ENCODE measurements around the gene AP2A2. TPM values are rescaled to one million over a fixed set of nuclear protein-coding genes. Genes with fewer than 3 reads are reported as not detected.

AP2A2 gene
- total RNA-seq, 1 experiment from 2014 or later: 55.5 TPM

- CTCF ChIA-PET: no interaction called here
- RAD21 ChIA-PET (ENCODE audit: low non-redundant PET in 1 of 2, low total read pairs in 2 of 2, uncharacterized antibody in 2 of 2, unreplicated experiment in 2 of 2): no interaction called here
- no peak overlapping the region for H3K4me3 ChIP-seq (replicated peaks in 1 of 2; ENCODE audit: low read depth in 1 of 2, low read length in 2 of 2)
- no peak overlapping the region for H2AFZ ChIP-seq (ENCODE audit: low read depth, low read length, poor library complexity, severe bottlenecking)
- H3K79me2 ChIP-seq (ENCODE audit: insufficient read depth, low read length): no peaks in the 10 kb centered on the region
- no peaks in the 10 kb centered on the region; a peak in 1 of 4 replicates for H3K9me3 ChIP-seq (ENCODE audit: control insufficient read depth in 1 of 2, insufficient read depth in 1 of 2, low read depth in 1 of 2, low read length in 2 of 2)
- H3K4me2 ChIP-seq (ENCODE audit: low read length): no peak overlapping the region
- POLR2A ChIA-PET: no interaction called here
- no peaks in the 10 kb centered on the region for H4K20me1 ChIP-seq (ENCODE audit: insufficient read depth)
- H3K36me3 ChIP-seq (ENCODE audit: control insufficient read depth in 1 of 2, insufficient read depth in 2 of 2, low read length in 2 of 2): no peaks in the 10 kb centered on the region
- no peaks in the 10 kb centered on the region for H3K27me3 ChIP-seq (ENCODE audit: insufficient read depth, low read length)
- H3K4me1 ChIP-seq (ENCODE audit: control insufficient read depth in 1 of 2, insufficient read depth in 2 of 2, low read length in 2 of 2): no peaks in the 10 kb centered on the region
- DNase-seq (ENCODE audit: low read depth, low spot score): no peak
- H3K9ac ChIP-seq (ENCODE audit: low read length): no peak overlapping the region
- intact Hi-C loops (cut with micrococcal nuclease): no loop called here
- no TSS peak for BruUV-seq (replicated peaks)
- no peak for TF ChIP-seq POLR2AphosphoS5 (IDR thresholded peaks at IDR 0.05; ENCODE audit: low read depth, low read length)
- no peak for TF ChIP-seq ZNF274 (IDR thresholded peaks at IDR 0.05; ENCODE audit: low read depth, low read length)
- TF ChIP-seq, protein P1, sequence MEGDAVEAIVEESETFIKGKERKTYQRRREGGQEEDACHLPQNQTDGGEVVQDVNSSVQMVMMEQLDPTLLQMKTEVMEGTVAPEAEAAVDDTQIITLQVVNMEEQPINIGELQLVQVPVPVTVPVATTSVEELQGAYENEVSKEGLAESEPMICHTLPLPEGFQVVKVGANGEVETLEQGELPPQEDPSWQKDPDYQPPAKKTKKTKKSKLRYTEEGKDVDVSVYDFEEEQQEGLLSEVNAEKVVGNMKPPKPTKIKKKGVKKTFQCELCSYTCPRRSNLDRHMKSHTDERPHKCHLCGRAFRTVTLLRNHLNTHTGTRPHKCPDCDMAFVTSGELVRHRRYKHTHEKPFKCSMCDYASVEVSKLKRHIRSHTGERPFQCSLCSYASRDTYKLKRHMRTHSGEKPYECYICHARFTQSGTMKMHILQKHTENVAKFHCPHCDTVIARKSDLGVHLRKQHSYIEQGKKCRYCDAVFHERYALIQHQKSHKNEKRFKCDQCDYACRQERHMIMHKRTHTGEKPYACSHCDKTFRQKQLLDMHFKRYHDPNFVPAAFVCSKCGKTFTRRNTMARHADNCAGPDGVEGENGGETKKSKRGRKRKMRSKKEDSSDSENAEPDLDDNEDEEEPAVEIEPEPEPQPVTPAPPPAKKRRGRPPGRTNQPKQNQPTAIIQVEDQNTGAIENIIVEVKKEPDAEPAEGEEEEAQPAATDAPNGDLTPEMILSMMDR (IDR thresholded peaks at IDR 0.05 in 2 of 3, conservative IDR thresholded peaks at IDR 0.05 in 1 of 3; ENCODE audit: borderline replicate concordance in 1 of 3, insufficient read depth in 1 of 3, low read depth in 2 of 3, low read length in 2 of 3): no peak
- H3K27ac ChIP-seq (ENCODE audit: low read depth, low read length): no peak overlapping the region
- no peaks in the 10 kb centered on the region for H3K9me2 ChIP-seq (ENCODE audit: insufficient read depth)
- no peak for ATAC-seq
Measured at GRCh38 chr11:1030556-1030955, 104.9 kb downstream of the AP2A2 start.

DNA sequence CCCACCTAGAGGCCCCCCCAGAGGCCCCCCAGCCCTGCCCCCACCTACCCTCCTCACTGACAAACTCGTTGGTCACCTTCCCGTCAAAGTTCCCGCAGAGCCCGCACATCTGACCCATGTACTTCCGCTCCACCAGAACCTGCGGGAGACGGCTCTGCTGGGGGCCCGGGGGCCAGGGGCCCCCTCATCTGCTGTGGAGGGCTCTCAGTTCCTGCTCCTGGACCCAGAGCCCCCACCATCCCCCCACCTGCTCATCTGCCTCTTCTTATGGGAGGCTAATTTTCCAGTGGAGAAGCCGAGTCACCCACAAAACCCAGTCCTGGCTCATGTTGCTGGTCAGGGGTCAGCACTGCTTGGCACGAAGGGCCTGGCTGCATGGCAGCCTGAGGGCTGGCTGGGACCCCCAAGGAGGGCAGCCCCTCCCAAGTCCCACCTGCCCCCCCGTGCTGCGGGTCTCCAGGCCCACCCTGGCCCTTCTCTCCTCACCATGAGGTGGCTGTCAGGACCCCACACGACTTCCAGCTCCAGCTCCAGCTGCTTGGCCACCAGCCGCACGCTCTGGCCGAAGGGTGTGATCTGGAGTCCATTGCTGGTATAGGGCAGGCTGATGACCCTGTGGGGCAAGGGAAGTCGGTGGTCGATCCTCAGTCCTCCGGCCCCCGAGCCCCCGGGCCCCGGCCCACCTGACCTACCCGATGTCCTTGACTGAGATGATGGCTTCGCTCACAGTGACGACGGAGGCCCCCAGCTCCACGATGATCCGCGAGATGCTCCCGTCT, 105.6 kb downstream of the AP2A2 start:
- ChIA-PET RAD21 (ENCODE audit: low non-redundant PET in 1 of 2, low total read pairs in 2 of 2, uncharacterized antibody in 2 of 2, unreplicated experiment in 2 of 2) (no interaction called here), POLR2A (no interaction called here), CTCF (no interaction called here)
- intact Hi-C loops (cut with micrococcal nuclease): no loop called here
- Histone ChIP-seq H3K27ac (ENCODE audit: low read depth, low read length) (no peak overlapping the region), H3K4me2 (ENCODE audit: low read length) (no peak overlapping the region), H3K79me2 (ENCODE audit: insufficient read depth, low read length) (no peaks in the 10 kb centered on the region), H2AFZ (ENCODE audit: low read depth, low read length, poor library complexity, severe bottlenecking) (no peak overlapping the region), H3K4me1 (ENCODE audit: control insufficient read depth in 1 of 2, insufficient read depth in 2 of 2, low read length in 2 of 2) (no peaks in the 10 kb centered on the region), H3K36me3 (ENCODE audit: control insufficient read depth in 1 of 2, insufficient read depth in 2 of 2, low read length in 2 of 2) (no peaks in the 10 kb centered on the region), H3K9me3 (ENCODE audit: control insufficient read depth in 1 of 2, insufficient read depth in 1 of 2, low read depth in 1 of 2, low read length in 2 of 2) (no peaks in the 10 kb centered on the region; a peak in 1 of 4 replicates), H3K27me3 (ENCODE audit: insufficient read depth, low read length) (no peaks in the 10 kb centered on the region), H3K9ac (ENCODE audit: low read length) (no peak overlapping the region), H3K4me3 (replicated peaks in 1 of 2; ENCODE audit: low read depth in 1 of 2, low read length in 2 of 2) (no peak overlapping the region), H4K20me1 (ENCODE audit: insufficient read depth) (no peaks in the 10 kb centered on the region), H3K9me2 (ENCODE audit: insufficient read depth) (no peaks in the 10 kb centered on the region)
- no peak for DNase-seq (ENCODE audit: low read depth, low spot score)
- TF ChIP-seq YY1 (IDR thresholded peaks at IDR 0.05; ENCODE audit: extremely low read depth, insufficient replicate concordance, low read depth, low read length): no peak
- TF ChIP-seq ELF1 (IDR thresholded peaks at IDR 0.05; ENCODE audit: borderline replicate concordance, low read depth): no peak
- no peak for TF ChIP-seq POLR2A (IDR thresholded peaks at IDR 0.05; ENCODE audit: borderline replicate concordance, extremely low read depth, insufficient read depth, insufficient read length)
- no peak for TF ChIP-seq ZNF274 (IDR thresholded peaks at IDR 0.05; ENCODE audit: low read depth, low read length)
- no peak for TF ChIP-seq ZFX (IDR thresholded peaks at IDR 0.05)
- TF ChIP-seq TCF7L2 (IDR thresholded peaks at IDR 0.05; ENCODE audit: borderline replicate concordance, extremely low read depth, insufficient read depth, insufficient read length): no peak
- no TSS peak for BruUV-seq (replicated peaks)
- ATAC-seq: no peak
